Stimulated activated memory B cell treated with anti-CD40 and anti-IgM and Interleukin-4, amounts not matched to agents 10 μg/mL and 1 μg/mL and 100 μg/mL, for 72 hours (primary cell): ENCODE measurements around the gene PGF.

ENCODE experiments used
- ATAC-seq: fragments of 150-1000 bp; cut with Tn5 transposase; 2 replicates; pipeline ENCODE4 v1.10.0; 2021
- H3K27ac Mint-ChIP-seq: one replicate; pipeline ENCODE4 v1.8.0; 2022; ENCODE audit warnings: mild to moderate bottlenecking, mixed read lengths
- H3K27me3 Mint-ChIP-seq: one replicate; pipeline ENCODE4 v1.8.0; 2022; ENCODE audit warnings: mixed read lengths
- H3K36me3 Mint-ChIP-seq: one replicate; pipeline ENCODE4 v1.8.0; 2022; ENCODE audit warnings: mixed read lengths
- H3K4me1 Mint-ChIP-seq: one replicate; pipeline ENCODE4 v1.8.0; 2022; ENCODE audit warnings: mixed read lengths
- H3K4me3 Mint-ChIP-seq: one replicate; pipeline ENCODE4 v1.8.0; 2022; ENCODE audit warnings: mild to moderate bottlenecking, moderate library complexity, mixed read lengths
- H3K9me3 Mint-ChIP-seq: one replicate; pipeline ENCODE4 v1.8.0; 2022; ENCODE audit warnings: mixed read lengths

PGF gene

DNA sequence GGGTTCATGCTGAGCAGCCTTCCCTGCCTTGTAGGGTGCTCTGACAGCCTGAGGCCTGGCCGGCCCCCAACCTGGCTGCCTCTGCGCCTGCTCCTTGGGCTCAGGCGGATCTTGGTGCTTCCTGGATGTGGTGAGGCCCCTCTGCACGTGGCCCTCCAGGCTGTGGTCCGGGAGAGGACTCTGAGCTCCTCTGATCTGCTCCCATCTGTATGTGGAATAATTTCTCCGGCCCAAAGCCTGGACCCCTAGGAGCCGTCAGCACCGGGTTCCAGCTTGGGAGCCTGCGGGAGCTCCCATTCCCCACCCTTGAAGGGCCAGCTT is 26.0 kb upstream of the PGF start:
- ATAC-seq: no peak
- Mint-ChIP-seq H3K9me3 (no peaks in the 10 kb centered on the region), H3K27me3 (no peaks in the 10 kb centered on the region), H3K4me3 (no peak overlapping the region), H3K36me3 (no peaks in the 10 kb centered on the region), H3K4me1 (peaks cover 7% of the 10 kb centered on the region), H3K27ac (no peak overlapping the region)

- H3K4me3 Mint-ChIP-seq: no peak overlapping the region
- no peaks in the 10 kb centered on the region for H3K36me3 Mint-ChIP-seq
- no peak overlapping the region for H3K27ac Mint-ChIP-seq
- H3K4me1 Mint-ChIP-seq: peaks cover 7% of the 10 kb centered on the region
- no peaks in the 10 kb centered on the region for H3K27me3 Mint-ChIP-seq
- H3K9me3 Mint-ChIP-seq: no peaks in the 10 kb centered on the region
- ATAC-seq: no peak
Observed at GRCh38 chr14:74980731-74981461, 25.5 kb upstream of the PGF start.

GRCh38 chr14:74980398-74980730 is 25.0 kb upstream of the PGF start:
- H3K27ac Mint-ChIP-seq: no peak overlapping the region
- H3K4me3 Mint-ChIP-seq: no peak overlapping the region
- H3K9me3 Mint-ChIP-seq: no peaks in the 10 kb centered on the region
- no peak for ATAC-seq
- H3K36me3 Mint-ChIP-seq: no peaks in the 10 kb centered on the region
- peaks cover 7% of the 10 kb centered on the region for H3K4me1 Mint-ChIP-seq
- H3K27me3 Mint-ChIP-seq: no peaks in the 10 kb centered on the region

DNA sequence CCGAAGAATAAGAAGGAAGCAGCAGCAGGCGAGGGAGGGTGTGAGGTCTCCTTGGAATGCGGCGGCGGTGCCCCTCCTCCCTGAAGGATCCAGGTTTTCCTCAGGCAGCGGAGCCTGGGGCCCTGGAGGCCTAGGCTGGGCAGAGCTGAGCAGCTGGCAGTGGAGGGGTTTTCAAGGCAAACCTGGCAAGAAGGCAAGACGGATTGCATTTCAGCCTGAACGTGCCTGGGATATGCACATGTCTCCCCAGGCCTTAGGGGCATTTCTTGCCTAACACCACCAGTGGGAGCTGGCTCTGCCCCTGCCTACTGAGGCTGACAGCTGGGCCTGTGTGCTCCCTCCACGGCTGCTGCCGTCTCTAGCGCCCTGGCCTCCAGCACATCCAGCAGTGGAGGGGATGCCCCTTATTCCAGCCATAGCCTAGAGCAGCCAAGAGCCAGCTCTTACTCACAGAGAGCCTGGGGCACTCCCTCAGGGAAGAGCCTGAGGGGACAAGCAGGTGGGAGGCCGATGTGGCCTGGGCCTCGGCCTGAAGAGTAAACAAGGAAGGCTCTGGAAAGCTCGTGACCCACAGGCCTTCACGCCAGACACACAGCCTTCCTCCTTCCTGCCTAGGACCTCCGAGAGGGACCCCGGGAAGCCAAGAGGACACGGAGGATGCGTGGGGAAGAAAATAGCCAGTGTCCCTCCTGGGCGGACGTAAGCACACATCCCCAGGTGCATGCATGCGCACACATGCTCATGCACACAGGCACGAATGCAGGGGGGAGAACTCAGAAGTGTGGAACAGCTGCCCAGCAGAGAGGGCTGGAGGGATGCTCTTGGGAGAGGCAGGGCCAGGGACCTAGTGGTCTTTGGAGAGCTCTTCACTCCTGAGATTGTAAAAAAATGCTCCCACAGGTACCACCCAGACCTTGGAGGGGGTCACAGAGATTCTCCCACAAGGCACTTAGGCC is 24.3 kb upstream of the PGF start:
- Mint-ChIP-seq H3K4me3 (no peak overlapping the region), H3K27ac (no peak overlapping the region), H3K27me3 (no peaks in the 10 kb centered on the region), H3K36me3 (no peaks in the 10 kb centered on the region), H3K9me3 (no peaks in the 10 kb centered on the region), H3K4me1 (peaks cover 7% of the 10 kb centered on the region)
- no peak for ATAC-seq

DNA sequence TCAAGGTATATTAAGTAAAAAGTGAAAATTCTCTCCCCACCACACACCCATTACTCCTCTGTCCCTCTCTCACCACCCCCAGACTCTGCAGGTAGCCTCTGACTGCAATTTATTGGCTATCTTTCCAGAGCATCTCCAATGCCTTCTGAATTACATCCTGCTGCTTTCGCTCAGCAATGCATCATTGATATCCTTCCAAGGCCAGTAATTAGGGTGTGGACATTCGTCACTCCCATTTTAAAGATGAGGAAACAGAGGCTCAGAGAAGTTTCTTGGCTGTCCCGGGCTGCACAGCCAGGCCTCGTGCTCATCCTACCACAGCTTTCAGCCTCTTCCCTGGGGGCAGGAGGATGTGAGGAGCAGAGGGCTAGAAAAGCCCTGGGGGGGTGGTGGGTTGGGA is 23.6 kb upstream of the PGF start:
- no peak overlapping the region for H3K4me3 Mint-ChIP-seq
- H3K4me1 Mint-ChIP-seq: peaks cover 7% of the 10 kb centered on the region
- H3K27ac Mint-ChIP-seq: no peak overlapping the region
- no peaks in the 10 kb centered on the region for H3K9me3 Mint-ChIP-seq
- no peak for ATAC-seq
- H3K27me3 Mint-ChIP-seq: no peaks in the 10 kb centered on the region
- no peaks in the 10 kb centered on the region for H3K36me3 Mint-ChIP-seq

DNA sequence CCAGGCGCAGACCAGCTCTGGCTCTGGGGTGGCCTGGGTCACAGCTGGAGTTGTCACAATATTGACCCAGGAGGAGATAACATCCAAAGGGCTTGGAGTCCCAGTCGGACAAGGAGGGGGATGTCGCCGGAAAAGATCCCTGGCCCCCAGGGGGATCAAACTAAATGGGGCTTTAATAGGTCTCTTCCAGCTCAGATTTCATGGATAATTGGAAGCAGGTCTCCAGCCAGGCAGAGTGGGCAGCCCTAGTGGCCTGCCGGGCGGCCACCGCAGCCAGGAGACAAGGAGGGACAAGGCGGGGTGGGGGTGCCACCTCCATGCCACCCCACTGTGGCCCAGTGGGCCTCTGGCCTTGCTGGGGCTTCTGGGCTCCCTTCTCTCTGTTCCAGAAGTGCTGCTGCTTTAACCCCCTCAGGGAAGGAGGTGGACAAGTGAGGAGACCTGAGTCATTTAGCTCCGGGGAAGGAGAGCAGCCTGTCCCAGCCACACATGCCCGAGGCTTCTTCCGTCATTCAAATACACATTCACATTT is 23.1 kb upstream of the PGF start:
- no peak overlapping the region for H3K27ac Mint-ChIP-seq
- H3K36me3 Mint-ChIP-seq: no peaks in the 10 kb centered on the region
- no peak for ATAC-seq
- no peaks in the 10 kb centered on the region for H3K27me3 Mint-ChIP-seq
- no peak overlapping the region for H3K4me3 Mint-ChIP-seq
- H3K9me3 Mint-ChIP-seq: no peaks in the 10 kb centered on the region
- peaks cover 7% of the 10 kb centered on the region for H3K4me1 Mint-ChIP-seq

DNA sequence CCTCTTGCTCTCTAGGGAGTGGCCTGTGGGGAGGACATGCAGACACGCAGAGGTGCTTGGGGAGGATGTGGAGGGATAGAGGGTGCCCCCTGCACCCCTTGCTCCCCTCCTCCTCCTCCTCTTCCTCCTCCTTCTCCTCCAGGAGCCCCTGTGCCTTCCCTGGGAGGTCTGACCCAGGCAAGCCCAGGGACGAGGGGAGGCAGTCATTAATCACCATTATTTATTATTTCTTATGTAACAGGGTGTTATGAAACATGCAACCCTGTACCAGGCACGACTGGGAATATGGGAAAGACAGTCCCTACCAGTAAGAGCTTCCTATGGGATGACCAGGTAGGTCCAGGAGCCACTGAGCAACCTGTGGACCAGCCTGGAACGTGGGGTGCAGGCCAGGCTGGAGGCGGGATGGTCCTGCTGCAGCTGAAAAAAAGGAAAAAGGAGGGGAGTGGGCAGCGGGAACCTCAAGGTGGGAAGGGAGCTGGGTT is 22.5 kb upstream of the PGF start:
- Mint-ChIP-seq H3K36me3 (no peaks in the 10 kb centered on the region), H3K9me3 (no peaks in the 10 kb centered on the region), H3K27me3 (no peaks in the 10 kb centered on the region), H3K4me1 (peaks cover 7% of the 10 kb centered on the region), H3K4me3 (no peak overlapping the region), H3K27ac (no peak overlapping the region)
- ATAC-seq: no peak

DNA sequence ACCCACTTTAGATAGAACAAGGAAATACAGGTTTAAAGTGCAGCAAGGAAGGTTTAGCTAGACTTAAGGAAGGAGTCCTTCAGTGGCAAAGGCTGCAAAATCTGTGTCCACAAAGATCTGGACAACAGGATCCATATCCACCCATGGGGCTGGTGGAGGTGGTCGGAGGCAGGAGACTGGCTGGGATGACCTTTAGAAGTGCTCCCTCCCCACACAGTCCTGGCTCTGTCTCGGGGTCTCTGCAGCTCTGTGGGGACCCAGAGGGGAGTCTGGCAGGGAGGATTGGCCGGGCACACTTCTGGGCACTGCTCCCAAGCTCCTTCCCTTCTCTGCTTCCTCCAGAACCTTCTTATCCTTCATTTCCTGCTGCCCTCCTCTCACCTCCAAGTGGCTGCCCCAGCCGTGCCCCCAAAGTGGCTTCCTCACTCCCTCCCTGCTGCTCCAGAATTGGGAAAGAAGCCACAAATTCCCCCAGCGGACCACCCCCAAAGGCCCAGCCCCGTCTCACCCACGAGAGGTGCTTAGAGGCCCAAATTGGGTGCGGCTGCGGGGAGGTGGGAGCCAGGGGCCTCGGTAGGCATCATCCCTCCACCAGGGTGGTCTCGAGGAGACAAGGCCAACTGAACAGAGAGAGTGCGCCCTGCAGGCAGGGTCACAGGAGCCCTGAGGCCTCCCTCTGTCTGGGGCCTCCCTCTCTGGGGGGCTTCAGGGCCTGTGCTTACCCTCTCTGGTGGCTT is 21.9 kb upstream of the PGF start:
- ATAC-seq: no peak
- H3K27ac Mint-ChIP-seq: no peak overlapping the region
- H3K4me1 Mint-ChIP-seq: peaks cover 1% of the 10 kb centered on the region
- no peaks in the 10 kb centered on the region for H3K27me3 Mint-ChIP-seq
- no peaks in the 10 kb centered on the region for H3K36me3 Mint-ChIP-seq
- no peak overlapping the region for H3K4me3 Mint-ChIP-seq
- H3K9me3 Mint-ChIP-seq: no peaks in the 10 kb centered on the region

- no peaks in the 10 kb centered on the region for H3K9me3 Mint-ChIP-seq
- no peaks in the 10 kb centered on the region for H3K36me3 Mint-ChIP-seq
- H3K4me1 Mint-ChIP-seq: no peaks in the 10 kb centered on the region
- no peak overlapping the region for H3K4me3 Mint-ChIP-seq
- no peak for ATAC-seq
- no peaks in the 10 kb centered on the region for H3K27me3 Mint-ChIP-seq
- H3K27ac Mint-ChIP-seq: no peak overlapping the region
Observed at GRCh38 chr14:74976264-74977113, 21.1 kb upstream of the PGF start.

DNA sequence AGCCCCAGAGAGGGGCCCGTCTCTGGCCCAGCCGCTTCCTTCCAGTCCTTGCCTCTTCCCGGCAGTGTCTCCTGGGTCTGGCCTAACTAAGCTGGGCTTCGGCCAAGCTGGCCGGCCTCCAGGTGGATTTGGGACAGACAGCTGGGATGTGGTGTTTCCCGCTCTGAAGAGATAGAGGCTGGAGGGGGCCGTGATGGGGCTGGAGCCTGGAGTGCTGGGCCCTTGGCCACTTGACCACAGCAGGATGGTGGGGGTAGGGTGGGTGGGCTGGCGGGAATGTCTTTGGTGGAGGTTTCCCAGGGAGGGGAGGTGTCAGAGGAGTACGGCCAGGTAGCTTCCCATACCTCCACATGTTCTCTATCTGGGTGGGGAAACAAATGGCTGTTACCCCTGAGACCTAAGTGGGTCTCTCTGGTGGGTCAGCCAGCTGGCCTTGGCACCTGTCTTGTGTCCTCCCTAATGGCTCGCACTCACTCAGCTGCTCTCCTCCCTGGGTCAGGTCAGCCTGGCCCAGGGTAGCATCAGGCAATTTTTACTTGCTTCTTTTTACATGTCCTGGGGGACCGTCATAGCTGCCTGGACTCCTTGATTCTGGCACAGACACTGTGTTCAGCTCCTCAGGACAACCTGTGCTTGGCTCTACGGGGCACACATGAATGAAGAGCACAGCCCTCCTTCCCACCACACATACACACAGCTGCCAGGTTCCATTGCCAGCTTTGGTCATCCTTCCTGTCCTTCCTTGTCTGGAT is 19.8 kb upstream of the PGF start:
- H3K4me1 Mint-ChIP-seq: no peaks in the 10 kb centered on the region
- H3K9me3 Mint-ChIP-seq: no peaks in the 10 kb centered on the region
- H3K36me3 Mint-ChIP-seq: no peaks in the 10 kb centered on the region
- no peak overlapping the region for H3K4me3 Mint-ChIP-seq
- H3K27ac Mint-ChIP-seq: no peak overlapping the region
- ATAC-seq: no peak
- no peaks in the 10 kb centered on the region for H3K27me3 Mint-ChIP-seq

- ATAC-seq: no peak
- no peaks in the 10 kb centered on the region for H3K36me3 Mint-ChIP-seq
- no peak overlapping the region for H3K27ac Mint-ChIP-seq
- H3K4me1 Mint-ChIP-seq: no peaks in the 10 kb centered on the region
- H3K4me3 Mint-ChIP-seq: no peak overlapping the region
- H3K9me3 Mint-ChIP-seq: no peaks in the 10 kb centered on the region
- H3K27me3 Mint-ChIP-seq: no peaks in the 10 kb centered on the region
Observed at GRCh38 chr14:74974364-74975058, 19.1 kb upstream of the PGF start.

GRCh38 chr14:74973905-74974363 is 18.5 kb upstream of the PGF start:
- Mint-ChIP-seq H3K9me3 (no peaks in the 10 kb centered on the region), H3K27ac (no peak overlapping the region), H3K27me3 (no peaks in the 10 kb centered on the region), H3K4me1 (no peaks in the 10 kb centered on the region), H3K36me3 (no peaks in the 10 kb centered on the region), H3K4me3 (no peak overlapping the region)
- no peak for ATAC-seq

- ATAC-seq: peak; percentile 24
- Mint-ChIP-seq H3K27ac (no peak overlapping the region), H3K36me3 (no peaks in the 10 kb centered on the region), H3K9me3 (no peaks in the 10 kb centered on the region), H3K4me1 (no peaks in the 10 kb centered on the region), H3K27me3 (no peaks in the 10 kb centered on the region), H3K4me3 (no peak overlapping the region)
Observed at GRCh38 chr14:74973003-74973653, 17.7 kb upstream of the PGF start.
